ENCODE data around the gene SHF. TPM values are rescaled to one million over a fixed set of nuclear protein-coding genes. Genes with fewer than 3 reads are reported as not detected.

Gene SHF
- total and polyA plus RNA-seq, 2 of the 4 experiments (the other 2 are of a cell fraction) = 1.8 to 3.5 TPM

DNA sequence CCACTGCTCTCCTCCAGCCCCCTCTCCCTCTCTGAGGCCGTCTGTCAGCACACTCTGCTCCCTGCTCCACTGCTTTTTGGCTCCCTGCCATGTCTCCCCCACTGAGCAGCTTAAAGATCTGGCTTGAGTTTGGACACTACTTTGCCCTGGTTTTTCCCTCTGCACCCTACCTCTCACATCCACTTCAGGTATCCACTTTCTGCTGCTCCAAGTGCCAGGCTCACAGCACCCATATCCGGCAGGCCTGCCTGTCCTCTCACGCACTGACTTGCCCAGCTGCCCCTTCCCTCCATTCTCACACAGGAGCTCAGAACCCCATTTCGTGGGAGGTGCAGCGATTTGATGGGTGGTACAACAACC is 54.2 kb downstream of the SHF start (continued):
- TF ChIP-seq FOS (IDR thresholded peaks at IDR 0.05; ENCODE audit: low read depth, low read length) (no peak), RCOR1 (IDR thresholded peaks at IDR 0.05; ENCODE audit: insufficient replicate concordance, low read length) (no peak)

DNA sequence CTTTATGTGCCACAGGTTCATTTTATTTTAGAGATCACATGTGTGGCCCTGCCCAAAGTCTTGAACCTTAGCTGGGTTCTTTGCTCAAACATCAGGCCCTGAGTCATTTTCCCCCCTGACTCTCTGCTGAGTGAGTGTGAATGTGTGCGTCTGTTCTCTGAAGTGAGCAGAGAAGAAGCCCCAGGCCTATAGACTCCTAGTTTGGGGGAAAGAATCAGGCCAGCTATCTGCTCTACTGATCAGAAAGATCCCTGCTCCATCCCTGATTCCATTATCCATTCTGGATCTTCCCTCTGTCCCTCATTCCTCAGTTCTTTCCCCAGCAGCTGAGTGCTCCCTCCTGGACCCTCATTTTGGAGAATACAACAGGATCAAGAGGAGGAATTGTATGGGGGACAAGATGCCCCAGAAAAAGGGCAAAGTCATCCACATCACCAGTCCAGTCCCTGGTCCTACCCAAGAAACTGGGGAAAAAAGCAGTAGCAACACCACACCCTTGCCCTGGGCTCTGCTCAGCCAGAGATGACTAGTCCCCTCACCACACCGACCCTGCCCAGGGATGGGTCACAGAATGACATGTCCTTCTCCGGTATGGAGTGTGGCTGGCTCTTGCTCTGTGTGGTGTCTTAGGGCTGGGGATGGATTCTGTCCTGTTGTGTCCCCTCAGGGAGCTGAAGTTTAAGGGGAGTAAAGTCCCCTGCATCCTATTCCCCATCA is 54.8 kb downstream of the SHF start:
- Histone ChIP-seq H4K5ac (ENCODE audit: low read depth, low read length) (no peak overlapping the region), H3K56ac (ENCODE audit: extremely low read depth, insufficient read depth, low read length) (no peak overlapping the region), H2BK20ac (ENCODE audit: low read depth, low read length) (no peak overlapping the region), H3K14ac (replicated peaks; ENCODE audit: low read depth, low read length) (no peak overlapping the region), H4K20me1 (ENCODE audit: insufficient read depth, low read length) (no peaks in the 10 kb centered on the region), H4K91ac (ENCODE audit: insufficient read depth, low read depth, low read length) (no peak overlapping the region), H3K27me3 (ENCODE audit: control insufficient read depth, insufficient read depth, low read length) (peaks cover 85% of the 10 kb centered on the region), H3K9me3 (ENCODE audit: control insufficient read depth, insufficient read depth, low read length) (peaks cover 3% of the 10 kb centered on the region; the same call in 1 of the 2 replicates), H3K9me1 (ENCODE audit: insufficient read depth, low read length) (no peaks in the 10 kb centered on the region), H2AK5ac (ENCODE audit: low read depth, low read length) (no peak overlapping the region), H2AK9ac (replicated peaks; ENCODE audit: low read depth, low read length, poor library complexity) (no peak overlapping the region), H2AFZ (replicated peaks; ENCODE audit: low read length, poor library complexity) (no peak overlapping the region), H3K23ac (ENCODE audit: low read depth, low read length) (no peak overlapping the region), H3K4ac (ENCODE audit: low read depth, low read length) (no peak overlapping the region), H2BK120ac (ENCODE audit: low read depth, low read length) (no peak overlapping the region), H3K4me1 (ENCODE audit: control insufficient read depth, insufficient read depth, low read length) (no peaks in the 10 kb centered on the region; the same call in 1 of the 2 replicates), H3K36me3 (ENCODE audit: control insufficient read depth, insufficient read depth, low read length) (no peaks in the 10 kb centered on the region), H4K8ac (ENCODE audit: low read depth in 2 of 2, low read length in 2 of 2) (no peak overlapping the region), H2BK15ac (ENCODE audit: low read depth, low read length) (no peak overlapping the region), H3K4me2 (ENCODE audit: low read depth, low read length) (no peak overlapping the region), H3K79me1 (ENCODE audit: low read depth in 1 of 2, low read length in 2 of 2) (no peaks in the 10 kb centered on the region), H3K18ac (ENCODE audit: low read depth, low read length) (no peak overlapping the region), H3K9ac (ENCODE audit: low read depth, low read length) (no peak overlapping the region), H3K4me3 (ENCODE audit: insufficient read depth, low read depth, low read length) (no peak overlapping the region), H2BK5ac (ENCODE audit: low read depth, low read length, poor library complexity, severe bottlenecking) (no peak overlapping the region), H3K27ac (ENCODE audit: insufficient read depth, low read length) (no peak overlapping the region)
- ChIA-PET POLR2A (ENCODE audit: unreplicated experiment) (no interaction called here), CTCF (interaction anchor here (1.9 kb wide), 1 partner anchor 15 kb away, joined by 11 read pairs; no protein-coding TSS in a partner anchor)
- dilution Hi-C loops (cut with HindIII; ENCODE audit: low sequenced_read_pairs, unreplicated experiment) = no loop called here
- intact Hi-C loops (cut with micrococcal nuclease) = no loop called here
- no peak for ATAC-seq (ENCODE audit: low read depth)
- in situ Hi-C loops (cut with MboI; ENCODE audit: low sequenced_read_pairs) = no loop called here
- TF ChIP-seq FOS (IDR thresholded peaks at IDR 0.05; ENCODE audit: low read depth, low read length) (no peak), RAD21 (IDR thresholded peaks at IDR 0.05; ENCODE audit: low read length) (no peak), RCOR1 (IDR thresholded peaks at IDR 0.05; ENCODE audit: insufficient replicate concordance, low read length) (no peak), CEBPB (IDR thresholded peaks at IDR 0.05; ENCODE audit: low read depth, low read length) (no peak), MXI1 (IDR thresholded peaks at IDR 0.05; ENCODE audit: borderline replicate concordance, low read depth, low read length) (no peak), MAFK (IDR thresholded peaks at IDR 0.05; ENCODE audit: low read depth, low read length) (no peak), SMC3 (IDR thresholded peaks at IDR 0.05; ENCODE audit: low read depth, low read length) (no peak), MAZ (IDR thresholded peaks at IDR 0.05; ENCODE audit: borderline replicate concordance, low read depth, low read length) (no peak)
- TF ChIP-seq, protein P1, sequence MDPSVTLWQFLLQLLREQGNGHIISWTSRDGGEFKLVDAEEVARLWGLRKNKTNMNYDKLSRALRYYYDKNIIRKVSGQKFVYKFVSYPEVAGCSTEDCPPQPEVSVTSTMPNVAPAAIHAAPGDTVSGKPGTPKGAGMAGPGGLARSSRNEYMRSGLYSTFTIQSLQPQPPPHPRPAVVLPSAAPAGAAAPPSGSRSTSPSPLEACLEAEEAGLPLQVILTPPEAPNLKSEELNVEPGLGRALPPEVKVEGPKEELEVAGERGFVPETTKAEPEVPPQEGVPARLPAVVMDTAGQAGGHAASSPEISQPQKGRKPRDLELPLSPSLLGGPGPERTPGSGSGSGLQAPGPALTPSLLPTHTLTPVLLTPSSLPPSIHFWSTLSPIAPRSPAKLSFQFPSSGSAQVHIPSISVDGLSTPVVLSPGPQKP (IDR thresholded peaks at IDR 0.05; ENCODE audit: borderline replicate concordance, low read depth, low read length) = no peak
- TF ChIP-seq, protein P2, sequence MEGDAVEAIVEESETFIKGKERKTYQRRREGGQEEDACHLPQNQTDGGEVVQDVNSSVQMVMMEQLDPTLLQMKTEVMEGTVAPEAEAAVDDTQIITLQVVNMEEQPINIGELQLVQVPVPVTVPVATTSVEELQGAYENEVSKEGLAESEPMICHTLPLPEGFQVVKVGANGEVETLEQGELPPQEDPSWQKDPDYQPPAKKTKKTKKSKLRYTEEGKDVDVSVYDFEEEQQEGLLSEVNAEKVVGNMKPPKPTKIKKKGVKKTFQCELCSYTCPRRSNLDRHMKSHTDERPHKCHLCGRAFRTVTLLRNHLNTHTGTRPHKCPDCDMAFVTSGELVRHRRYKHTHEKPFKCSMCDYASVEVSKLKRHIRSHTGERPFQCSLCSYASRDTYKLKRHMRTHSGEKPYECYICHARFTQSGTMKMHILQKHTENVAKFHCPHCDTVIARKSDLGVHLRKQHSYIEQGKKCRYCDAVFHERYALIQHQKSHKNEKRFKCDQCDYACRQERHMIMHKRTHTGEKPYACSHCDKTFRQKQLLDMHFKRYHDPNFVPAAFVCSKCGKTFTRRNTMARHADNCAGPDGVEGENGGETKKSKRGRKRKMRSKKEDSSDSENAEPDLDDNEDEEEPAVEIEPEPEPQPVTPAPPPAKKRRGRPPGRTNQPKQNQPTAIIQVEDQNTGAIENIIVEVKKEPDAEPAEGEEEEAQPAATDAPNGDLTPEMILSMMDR (conservative IDR thresholded peaks at IDR 0.05; ENCODE audit: low read depth, low read length) = no peak
- TF ChIP-seq, protein P3, sequence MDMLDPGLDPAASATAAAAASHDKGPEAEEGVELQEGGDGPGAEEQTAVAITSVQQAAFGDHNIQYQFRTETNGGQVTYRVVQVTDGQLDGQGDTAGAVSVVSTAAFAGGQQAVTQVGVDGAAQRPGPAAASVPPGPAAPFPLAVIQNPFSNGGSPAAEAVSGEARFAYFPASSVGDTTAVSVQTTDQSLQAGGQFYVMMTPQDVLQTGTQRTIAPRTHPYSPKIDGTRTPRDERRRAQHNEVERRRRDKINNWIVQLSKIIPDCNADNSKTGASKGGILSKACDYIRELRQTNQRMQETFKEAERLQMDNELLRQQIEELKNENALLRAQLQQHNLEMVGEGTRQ (IDR thresholded peaks at IDR 0.05; ENCODE audit: low read depth, low read length) = no peak
- no peak for DNase-seq
- WGBS, 2 experiments (ENCODE audit: extremely low coverage in 2 of 2, insufficient read length in 1 of 2) = no CpG with 5 or more reads among the region's 3 CpGs
- BruUV-seq (replicated peaks) = no TSS peak
